Activated naive CD4-positive, alpha-beta T cell treated with anti-CD3 and anti-CD28 coated beads for 36 hours (primary cell): Measurements from ENCODE around the gene SCAPER. TPM values are rescaled to one million over a fixed set of nuclear protein-coding genes. Genes with fewer than 3 reads are reported as not detected.

Experiments used
- CTCF ChIA-PET: fragments of 350-600 bp; sonication (Branson Sonifier 250); formaldehyde crosslinking; loops from one replicate; lab custom pipeline; 2021; ENCODE audit warnings: antibody characterized with exemption; lab: Charles Lee
- DNase-seq: peaks from one replicate; pipeline ENCODE4 v3.0.0-alpha.2; 2020
- H3K27ac Mint-ChIP-seq: one replicate; pipeline ENCODE4 v1.8.0; 2021; ENCODE audit warnings: mild to moderate bottlenecking, mixed read lengths
- H3K27me3 Mint-ChIP-seq: one replicate; pipeline ENCODE4 v1.8.0; 2021; ENCODE audit warnings: low read depth, mixed read lengths
- H3K36me3 Mint-ChIP-seq: one replicate; pipeline ENCODE4 v1.8.0; 2021; ENCODE audit warnings: low read depth, mixed read lengths
- H3K4me1 Mint-ChIP-seq: one replicate; pipeline ENCODE4 v1.8.0; 2021; ENCODE audit warnings: low read depth, mixed read lengths
- H3K4me3 Mint-ChIP-seq: one replicate; pipeline ENCODE4 v1.8.0; 2021; ENCODE audit warnings: mild to moderate bottlenecking, moderate library complexity, mixed read lengths
- H3K9me3 Mint-ChIP-seq: one replicate; pipeline ENCODE4 v1.8.0; 2021; ENCODE audit warnings: mixed read lengths
- intact Hi-C: fragments of 100-400 bp; cut with micrococcal nuclease; formaldehyde crosslinking; loops from one replicate; pipeline ENCODE4 v1.15.1; 2023
- total RNA-seq, 2 experiments: library from RNA; stranded (reverse); gene quantifications; one replicate each; pipeline ENCODE4 v1.2.3, GENCODE V29; 2021

The SCAPER gene
- total RNA-seq, 2 experiments from 2014 or later = 28.5 to 28.9 TPM

DNA sequence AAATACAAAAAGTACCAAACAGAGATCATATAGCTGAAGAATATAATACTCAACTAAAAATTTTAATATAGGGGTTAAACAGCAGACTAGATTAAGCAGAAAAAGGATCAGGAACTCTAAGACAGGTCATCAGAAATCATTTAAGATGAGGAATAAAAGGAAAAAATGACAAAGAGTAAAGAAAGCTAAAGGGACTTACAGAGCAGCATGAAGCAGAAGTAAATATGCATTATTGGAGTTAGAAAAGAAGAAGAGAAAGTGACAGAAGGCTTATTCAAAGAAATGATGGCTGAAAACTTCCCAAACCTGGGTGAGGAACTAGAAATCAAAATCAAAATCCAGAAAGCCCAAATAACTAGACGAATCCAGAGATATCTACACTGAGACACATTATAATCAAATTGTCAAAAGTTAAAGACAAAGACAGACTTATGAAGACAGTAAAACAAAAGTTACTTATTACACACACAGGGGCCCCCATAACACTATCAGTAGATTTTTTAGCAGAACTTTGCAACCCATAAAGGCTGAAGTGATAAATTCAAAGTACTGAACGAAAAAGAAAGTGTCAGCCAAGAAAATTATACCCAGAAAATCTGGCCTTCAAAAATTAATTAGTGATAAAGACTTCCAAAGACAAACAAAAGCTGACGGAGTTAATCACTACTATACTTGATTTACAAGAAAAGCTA lies 95.6 kb downstream of the SCAPER start:
- no peak for DNase-seq
- peaks cover 6% of the 10 kb centered on the region for H3K4me1 Mint-ChIP-seq
- CTCF ChIA-PET = no interaction called here
- no peaks in the 10 kb centered on the region for H3K27me3 Mint-ChIP-seq
- intact Hi-C loops = no loop called here
- H3K36me3 Mint-ChIP-seq = peaks cover 6% of the 10 kb centered on the region
- H3K27ac Mint-ChIP-seq = no peak overlapping the region
- peaks cover 4% of the 10 kb centered on the region for H3K9me3 Mint-ChIP-seq
- no peak overlapping the region for H3K4me3 Mint-ChIP-seq

DNA sequence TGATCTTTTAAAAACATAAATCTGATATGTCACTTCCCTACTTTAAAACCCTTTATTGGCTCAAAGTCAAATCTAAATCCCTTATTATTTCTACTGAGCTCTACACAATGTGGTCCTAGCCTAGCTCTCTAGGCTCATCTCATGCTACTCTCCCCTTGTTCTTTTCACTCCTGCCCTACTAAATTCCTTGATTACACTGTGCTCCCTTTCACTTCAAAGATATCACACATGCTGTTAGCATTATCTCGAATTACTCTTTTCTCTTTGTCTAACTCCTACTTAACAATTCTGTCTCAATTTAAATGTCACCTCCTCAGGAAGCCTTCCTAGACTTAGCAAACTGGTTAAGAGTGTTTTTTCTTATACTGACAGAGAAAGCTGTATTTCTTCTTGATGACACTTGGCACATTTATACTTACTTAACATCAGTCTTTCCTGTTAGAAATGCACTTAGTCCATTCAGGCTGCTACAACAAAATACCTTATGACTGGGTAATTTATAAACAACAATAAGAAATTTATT lies 102.0 kb downstream of the SCAPER start:
- CTCF ChIA-PET = interaction anchor here (0.6 to 1.0 kb wide), 3 partner anchors 37 to 522 kb away, joined by 3 to 4 read pairs (median 3); no protein-coding TSS in a partner anchor
- H3K27ac Mint-ChIP-seq = no peak overlapping the region
- H3K4me3 Mint-ChIP-seq = no peak overlapping the region
- peaks cover 17% of the 10 kb centered on the region for H3K36me3 Mint-ChIP-seq
- no peak for DNase-seq
- no peaks in the 10 kb centered on the region for H3K9me3 Mint-ChIP-seq
- intact Hi-C loops = no loop called here
- H3K27me3 Mint-ChIP-seq = no peaks in the 10 kb centered on the region
- no peaks in the 10 kb centered on the region for H3K4me1 Mint-ChIP-seq

DNA sequence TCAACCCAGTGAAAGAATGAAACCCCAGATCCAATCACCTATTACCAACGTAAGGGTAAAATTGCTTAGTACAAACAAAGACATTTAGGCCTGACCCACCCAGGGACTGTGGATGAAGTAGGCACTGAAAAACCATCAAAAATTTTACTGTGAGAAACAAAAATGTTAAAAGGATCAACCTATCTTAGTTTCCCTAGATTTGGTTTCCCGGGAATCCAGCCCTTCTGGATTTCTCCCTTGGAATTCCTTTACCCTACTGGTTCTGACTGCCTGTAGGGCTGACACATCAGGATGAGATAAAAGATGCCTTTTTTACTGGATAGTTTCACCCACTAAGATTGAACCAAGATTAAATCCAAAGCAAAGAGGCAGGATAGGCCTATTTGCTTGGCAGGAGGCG lies 102.7 kb downstream of the SCAPER start:
- intact Hi-C loops = no loop called here
- no peak overlapping the region for H3K4me3 Mint-ChIP-seq
- no peak overlapping the region for H3K27ac Mint-ChIP-seq
- no peaks in the 10 kb centered on the region for H3K4me1 Mint-ChIP-seq
- H3K27me3 Mint-ChIP-seq = no peaks in the 10 kb centered on the region
- H3K36me3 Mint-ChIP-seq = peaks cover 21% of the 10 kb centered on the region
- CTCF ChIA-PET = interaction anchor here (0.6 kb wide), 1 partner anchor 55 kb away, joined by 3 read pairs; no protein-coding TSS in a partner anchor
- DNase-seq = no peak
- no peaks in the 10 kb centered on the region for H3K9me3 Mint-ChIP-seq

DNA sequence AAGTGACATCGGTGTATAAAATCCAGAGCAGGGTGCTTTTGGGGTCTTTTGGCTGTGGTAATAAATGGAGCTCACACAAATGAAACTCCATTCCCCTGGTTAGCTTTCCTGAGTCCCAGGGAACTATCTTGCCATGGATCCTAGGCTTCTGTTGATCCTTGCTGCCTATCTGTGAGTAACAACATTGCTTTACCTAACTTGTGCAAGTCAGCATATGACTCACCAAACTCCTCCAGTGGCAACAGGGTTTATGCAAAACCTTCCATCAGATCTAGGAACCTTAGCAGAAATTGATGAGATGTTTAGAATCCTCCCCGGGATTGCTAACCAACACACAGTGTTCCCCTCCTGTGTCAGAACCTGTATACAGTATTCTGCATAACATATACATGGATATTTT lies 105.4 kb downstream of the SCAPER start:
- H3K27me3 Mint-ChIP-seq = no peaks in the 10 kb centered on the region
- DNase-seq = no peak
- no peak overlapping the region for H3K4me3 Mint-ChIP-seq
- CTCF ChIA-PET = no interaction called here
- no peak overlapping the region for H3K27ac Mint-ChIP-seq
- H3K36me3 Mint-ChIP-seq = peaks cover 23% of the 10 kb centered on the region
- no peaks in the 10 kb centered on the region for H3K9me3 Mint-ChIP-seq
- intact Hi-C loops = no loop called here
- no peaks in the 10 kb centered on the region for H3K4me1 Mint-ChIP-seq

DNA sequence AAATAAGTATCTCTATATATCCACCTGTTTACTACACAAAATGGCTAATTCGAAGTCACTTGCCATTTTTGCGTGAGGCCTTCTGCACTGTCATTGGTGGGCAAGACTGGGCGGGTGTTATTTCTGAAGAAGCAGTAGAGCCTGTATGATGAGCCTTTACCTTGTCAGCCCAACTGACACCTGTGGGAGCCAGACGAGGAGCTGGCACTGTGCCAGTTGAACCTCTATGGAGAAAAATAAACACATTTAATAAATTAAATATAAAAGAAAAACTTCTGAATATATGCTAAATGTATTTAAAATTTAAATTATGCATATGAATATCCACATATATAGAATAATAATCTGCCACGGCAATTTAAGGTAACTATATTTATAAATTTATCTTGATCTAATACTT lies 109.9 kb downstream of the SCAPER start:
- H3K4me1 Mint-ChIP-seq = no peaks in the 10 kb centered on the region
- CTCF ChIA-PET = no interaction called here
- H3K27me3 Mint-ChIP-seq = no peaks in the 10 kb centered on the region
- intact Hi-C loops = no loop called here
- no peak for DNase-seq
- H3K9me3 Mint-ChIP-seq = peaks cover 7% of the 10 kb centered on the region
- peaks cover 45% of the 10 kb centered on the region for H3K36me3 Mint-ChIP-seq
- H3K4me3 Mint-ChIP-seq = no peak overlapping the region
- no peak overlapping the region for H3K27ac Mint-ChIP-seq

- Mint-ChIP-seq H3K4me3 (no peak overlapping the region), H3K27me3 (no peaks in the 10 kb centered on the region), H3K27ac (no peak overlapping the region), H3K9me3 (peaks cover 7% of the 10 kb centered on the region), H3K36me3 (peaks cover 43% of the 10 kb centered on the region), H3K4me1 (no peaks in the 10 kb centered on the region)
- CTCF ChIA-PET = interaction anchor here (0.6 kb wide), 1 partner anchor 14 kb away, joined by 3 read pairs; no protein-coding TSS in a partner anchor
- intact Hi-C loops = no loop called here
- no peak for DNase-seq
These were observed 112.0 kb downstream of the SCAPER start for GRCh38 chr15:76793162-76793561.

DNA sequence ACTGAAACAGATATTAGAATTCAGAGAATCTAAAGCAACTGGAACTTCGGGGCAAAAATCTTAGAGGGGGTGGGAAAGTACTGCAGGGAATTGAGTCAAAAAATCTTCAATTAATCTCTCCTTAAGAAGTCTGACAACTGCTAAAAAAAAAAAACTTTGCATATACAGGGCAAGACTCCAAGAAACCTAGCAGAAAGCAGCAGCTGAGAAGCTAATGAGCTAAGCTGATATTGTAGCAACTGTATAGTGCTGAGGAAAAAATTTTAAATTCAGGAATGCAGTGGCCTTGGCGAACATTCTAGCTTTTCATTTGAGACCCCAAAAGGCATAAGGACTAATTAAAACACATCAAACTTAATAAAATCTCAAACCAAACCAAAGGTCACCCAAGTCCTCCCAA lies 113.6 kb downstream of the SCAPER start:
- peaks cover 40% of the 10 kb centered on the region for H3K36me3 Mint-ChIP-seq
- CTCF ChIA-PET = no interaction called here
- H3K9me3 Mint-ChIP-seq = peaks cover 7% of the 10 kb centered on the region
- DNase-seq = no peak
- intact Hi-C loops = no loop called here
- no peaks in the 10 kb centered on the region for H3K4me1 Mint-ChIP-seq
- no peaks in the 10 kb centered on the region for H3K27me3 Mint-ChIP-seq
- no peak overlapping the region for H3K27ac Mint-ChIP-seq
- H3K4me3 Mint-ChIP-seq = no peak overlapping the region

- Mint-ChIP-seq H3K36me3 (peaks cover 52% of the 10 kb centered on the region), H3K4me3 (no peak overlapping the region), H3K27me3 (no peaks in the 10 kb centered on the region), H3K27ac (no peak overlapping the region), H3K9me3 (peaks cover 14% of the 10 kb centered on the region), H3K4me1 (no peaks in the 10 kb centered on the region)
- DNase-seq = no peak
- CTCF ChIA-PET = interaction anchor here (0.8 kb wide), 1 partner anchor 445 kb away, joined by 3 read pairs; no protein-coding TSS in a partner anchor
- intact Hi-C loops = no loop called here
These were observed 117.9 kb downstream of the SCAPER start for GRCh38 chr15:76787273-76787672.

DNA sequence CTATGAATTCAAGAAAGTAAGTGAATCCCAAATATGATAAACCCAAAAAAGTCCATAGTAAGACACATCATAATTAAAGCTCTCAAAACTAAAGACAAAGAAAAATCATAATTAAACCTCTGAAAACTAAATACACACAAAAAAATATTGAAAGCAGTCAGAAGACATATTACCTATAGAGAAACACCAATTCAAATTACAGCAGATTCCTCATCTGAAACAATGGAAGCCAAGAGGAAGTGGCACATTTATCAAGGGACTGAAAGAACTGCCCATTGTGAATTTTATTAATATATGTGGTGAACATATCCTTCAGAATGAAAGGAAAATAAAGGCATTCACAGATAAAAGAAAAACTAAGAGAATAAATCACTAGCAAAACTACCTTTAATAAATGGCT lies 128.2 kb downstream of the SCAPER start:
- H3K9me3 Mint-ChIP-seq = peaks cover 6% of the 10 kb centered on the region
- no peak for DNase-seq
- H3K4me3 Mint-ChIP-seq = no peak overlapping the region
- CTCF ChIA-PET = no interaction called here
- H3K4me1 Mint-ChIP-seq = peaks cover 8% of the 10 kb centered on the region
- no peak overlapping the region for H3K27ac Mint-ChIP-seq
- H3K36me3 Mint-ChIP-seq = peaks cover 15% of the 10 kb centered on the region
- intact Hi-C loops = no loop called here
- H3K27me3 Mint-ChIP-seq = no peaks in the 10 kb centered on the region

GRCh38 chr15:76776480-76776879 lies 128.7 kb downstream of the SCAPER start:
- Mint-ChIP-seq H3K4me3 (no peak overlapping the region), H3K27ac (no peak overlapping the region), H3K27me3 (no peaks in the 10 kb centered on the region), H3K36me3 (peaks cover 13% of the 10 kb centered on the region), H3K4me1 (peaks cover 8% of the 10 kb centered on the region), H3K9me3 (peaks cover 6% of the 10 kb centered on the region)
- DNase-seq = no peak
- CTCF ChIA-PET = interaction anchor here (0.9 kb wide), 1 partner anchor 134 kb away, joined by 3 read pairs; no protein-coding TSS in a partner anchor
- intact Hi-C loops = no loop called here

GRCh38 chr15:76773234-76773633 lies 131.9 kb downstream of the SCAPER start:
- intact Hi-C loops = no loop called here
- no peak for DNase-seq
- Mint-ChIP-seq H3K36me3 (peaks cover 22% of the 10 kb centered on the region), H3K27ac (no peak overlapping the region), H3K4me1 (peaks cover 8% of the 10 kb centered on the region), H3K4me3 (no peak overlapping the region), H3K27me3 (no peaks in the 10 kb centered on the region), H3K9me3 (peaks cover 9% of the 10 kb centered on the region)
- CTCF ChIA-PET = no interaction called here

DNA sequence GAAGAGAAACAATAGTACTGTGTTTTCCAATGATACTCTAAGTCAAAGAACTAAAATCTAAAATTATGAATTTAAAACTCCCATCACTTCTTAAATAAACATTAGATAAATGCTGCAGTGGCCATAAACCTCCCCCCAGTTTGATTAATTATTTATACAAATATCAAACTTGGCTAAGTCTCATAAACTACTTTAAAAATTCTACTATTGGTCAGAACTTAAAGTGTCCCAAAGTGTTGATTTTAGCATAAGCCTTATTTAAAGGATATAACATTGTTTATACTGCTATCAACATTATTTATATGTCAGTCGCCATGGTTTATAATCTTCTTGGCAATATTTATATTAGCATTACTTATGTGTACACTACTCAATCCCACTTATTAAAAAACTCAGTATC lies 132.4 kb downstream of the SCAPER start:
- no peak for DNase-seq
- no peak overlapping the region for H3K4me3 Mint-ChIP-seq
- peaks cover 9% of the 10 kb centered on the region for H3K9me3 Mint-ChIP-seq
- H3K27me3 Mint-ChIP-seq = no peaks in the 10 kb centered on the region
- intact Hi-C loops = no loop called here
- peaks cover 24% of the 10 kb centered on the region for H3K36me3 Mint-ChIP-seq
- CTCF ChIA-PET = no interaction called here
- H3K27ac Mint-ChIP-seq = no peak overlapping the region
- H3K4me1 Mint-ChIP-seq = peaks cover 8% of the 10 kb centered on the region

GRCh38 chr15:76764004-76764403 lies 141.1 kb downstream of the SCAPER start:
- no peak for DNase-seq
- H3K27me3 Mint-ChIP-seq = no peaks in the 10 kb centered on the region
- intact Hi-C loops = no loop called here
- peaks cover 8% of the 10 kb centered on the region for H3K9me3 Mint-ChIP-seq
- peaks cover 6% of the 10 kb centered on the region for H3K4me1 Mint-ChIP-seq
- H3K36me3 Mint-ChIP-seq = peaks cover 55% of the 10 kb centered on the region
- H3K27ac Mint-ChIP-seq = no peak overlapping the region
- H3K4me3 Mint-ChIP-seq = no peak overlapping the region
- CTCF ChIA-PET = no interaction called here
